Effector memory CD8-positive, alpha-beta T cell (primary cell): ENCODE data around the gene ALDH5A1.
A peak's percentile ranks its signal among the peaks of the same experiment; 100 is the strongest.

Experiments
- ATAC-seq: fragments of 150-1000 bp; cut with Tn5 transposase; replicated peaks from 2 replicates; pipeline ENCODE4 v1.10.0; 2021; ENCODE audit warnings: mild to moderate bottlenecking, moderate library complexity
- DNase-seq, 3 experiments: peaks; one replicate each; pipeline ENCODE4 v3.0.0; 2021
- H3K27ac Mint-ChIP-seq, 2 donors: one replicate each; pipeline ENCODE4 v1.8.0; 2022; ENCODE audit warnings: mild to moderate bottlenecking in 2 of 2, mixed read lengths in 2 of 2, moderate library complexity in 2 of 2
- H3K27me3 Mint-ChIP-seq, 2 donors: one replicate each; pipeline ENCODE4 v1.8.0; 2022; ENCODE audit warnings: mixed read lengths in 2 of 2
- H3K36me3 Mint-ChIP-seq: one replicate; pipeline ENCODE4 v1.8.0; 2022; ENCODE audit warnings: mild to moderate bottlenecking, moderate library complexity, mixed read lengths; ENCODE audit not compliant: insufficient read depth
- H3K4me1 Mint-ChIP-seq, 2 donors: one replicate each; pipeline ENCODE4 v1.8.0; 2022; ENCODE audit warnings: low read depth in 2 of 2, mixed read lengths in 2 of 2
- H3K4me3 Mint-ChIP-seq, 2 donors: one replicate each; pipeline ENCODE4 v1.8.0; 2022; ENCODE audit warnings: mild to moderate bottlenecking in 2 of 2, mixed read lengths in 2 of 2, moderate library complexity in 2 of 2
- H3K9me3 Mint-ChIP-seq, 2 donors: one replicate each; pipeline ENCODE4 v1.8.0; 2022; ENCODE audit warnings: mixed read lengths in 2 of 2

The ALDH5A1 gene

GRCh38 chr6:24545183-24545582 is 50.4 kb downstream of the ALDH5A1 start:
- H3K36me3 Mint-ChIP-seq: no peaks in the 10 kb centered on the region
- H3K4me3 Mint-ChIP-seq: no peak overlapping the region
- H3K27me3 Mint-ChIP-seq: peaks cover 25 to 39% of the 10 kb centered on the region in 2 donors

GRCh38 chr6:24545691-24546090 is 50.9 kb downstream of the ALDH5A1 start:
- Mint-ChIP-seq H3K4me1 (peaks cover 0 to 2% of the 10 kb centered on the region in 2 donors), H3K36me3 (no peaks in the 10 kb centered on the region), H3K27ac (no peak overlapping the region), H3K4me3 (no peak overlapping the region), H3K27me3 (peaks cover 25 to 39% of the 10 kb centered on the region in 2 donors), H3K9me3 (no peaks in the 10 kb centered on the region)
- DNase-seq (no peak), ATAC-seq (no peak)

More at GRCh38 chr6:24545183-24545582, 50.4 kb downstream of the ALDH5A1 start:
- ATAC-seq (no peak), DNase-seq (no peak)
- H3K27ac Mint-ChIP-seq: no peak overlapping the region
- peaks cover 0 to 2% of the 10 kb centered on the region in 2 donors for H3K4me1 Mint-ChIP-seq
- H3K9me3 Mint-ChIP-seq: no peaks in the 10 kb centered on the region

GRCh38 chr6:24546439-24546838 is 51.7 kb downstream of the ALDH5A1 start:
- Mint-ChIP-seq H3K4me1 (peaks cover 0 to 2% of the 10 kb centered on the region in 2 donors), H3K27ac (no peak overlapping the region), H3K27me3 (peaks cover 25 to 39% of the 10 kb centered on the region in 2 donors), H3K4me3 (no peak overlapping the region), H3K9me3 (no peaks in the 10 kb centered on the region), H3K36me3 (no peaks in the 10 kb centered on the region)
- DNase-seq (no peak), ATAC-seq (no peak)

GRCh38 chr6:24547243-24547642 is 52.5 kb downstream of the ALDH5A1 start:
- H3K36me3 Mint-ChIP-seq: no peaks in the 10 kb centered on the region
- no peak overlapping the region for H3K4me3 Mint-ChIP-seq
- ATAC-seq (peak; percentile 83), DNase-seq (peak; percentile 5 to 15 (median 9))
- H3K27ac Mint-ChIP-seq: peak overlapping the region in 1 of 2 donors; percentile 49
- H3K27me3 Mint-ChIP-seq: peaks cover 25 to 39% of the 10 kb centered on the region in 2 donors
- no peaks in the 10 kb centered on the region for H3K9me3 Mint-ChIP-seq
- peaks cover 0 to 2% of the 10 kb centered on the region in 2 donors for H3K4me1 Mint-ChIP-seq

GRCh38 chr6:24549158-24549557 is 54.4 kb downstream of the ALDH5A1 start:
- Mint-ChIP-seq H3K4me3 (no peak overlapping the region), H3K27me3 (peaks cover 25 to 39% of the 10 kb centered on the region in 2 donors), H3K27ac (no peak overlapping the region), H3K9me3 (no peaks in the 10 kb centered on the region), H3K4me1 (peaks cover 0 to 2% of the 10 kb centered on the region in 2 donors), H3K36me3 (no peaks in the 10 kb centered on the region)
- ATAC-seq (no peak), DNase-seq (no peak)

GRCh38 chr6:24549674-24550353 is 55.0 kb downstream of the ALDH5A1 start:
- H3K27ac Mint-ChIP-seq: no peak overlapping the region
- H3K4me3 Mint-ChIP-seq: no peak overlapping the region
- peaks cover 0 to 2% of the 10 kb centered on the region in 2 donors for H3K4me1 Mint-ChIP-seq
- DNase-seq (no peak), ATAC-seq (no peak)
- H3K36me3 Mint-ChIP-seq: no peaks in the 10 kb centered on the region
- no peaks in the 10 kb centered on the region for H3K9me3 Mint-ChIP-seq
- peaks cover 25 to 34% of the 10 kb centered on the region in 2 donors for H3K27me3 Mint-ChIP-seq

- DNase-seq (no peak), ATAC-seq (no peak)
- Mint-ChIP-seq H3K4me3 (no peak overlapping the region), H3K9me3 (no peaks in the 10 kb centered on the region), H3K27ac (no peak overlapping the region), H3K4me1 (peaks cover 0 to 2% of the 10 kb centered on the region in 2 donors), H3K36me3 (no peaks in the 10 kb centered on the region), H3K27me3 (peaks cover 20 to 27% of the 10 kb centered on the region in 2 donors)
These were observed 56.4 kb downstream of the ALDH5A1 start for GRCh38 chr6:24551139-24551538.

GRCh38 chr6:24554474-24554873 is 59.7 kb downstream of the ALDH5A1 start:
- no peaks in the 10 kb centered on the region for H3K4me1 Mint-ChIP-seq
- no peak overlapping the region for H3K27ac Mint-ChIP-seq
- no peak overlapping the region for H3K4me3 Mint-ChIP-seq
- ATAC-seq (no peak), DNase-seq (no peak)
- peaks cover 7 to 10% of the 10 kb centered on the region in 2 donors for H3K27me3 Mint-ChIP-seq
- no peaks in the 10 kb centered on the region for H3K9me3 Mint-ChIP-seq
- no peaks in the 10 kb centered on the region for H3K36me3 Mint-ChIP-seq

- no peaks in the 10 kb centered on the region for H3K9me3 Mint-ChIP-seq
- no peak for ATAC-seq
- no peak overlapping the region for H3K4me3 Mint-ChIP-seq
- H3K27me3 Mint-ChIP-seq: peaks cover 17 to 19% of the 10 kb centered on the region in 2 donors
- H3K36me3 Mint-ChIP-seq: no peaks in the 10 kb centered on the region
- no peak overlapping the region for H3K27ac Mint-ChIP-seq
- no peak for DNase-seq
- H3K4me1 Mint-ChIP-seq: no peaks in the 10 kb centered on the region
These were observed 63.7 kb downstream of the ALDH5A1 start for GRCh38 chr6:24558516-24558915.

- no peaks in the 10 kb centered on the region for H3K4me1 Mint-ChIP-seq
- H3K9me3 Mint-ChIP-seq: no peaks in the 10 kb centered on the region
- DNase-seq (no peak), ATAC-seq (no peak)
- no peak overlapping the region for H3K4me3 Mint-ChIP-seq
- no peak overlapping the region for H3K27ac Mint-ChIP-seq
- peaks cover 14 to 19% of the 10 kb centered on the region in 2 donors for H3K27me3 Mint-ChIP-seq
- no peaks in the 10 kb centered on the region for H3K36me3 Mint-ChIP-seq
These were observed 69.3 kb downstream of the ALDH5A1 start for GRCh38 chr6:24564081-24564480.

GRCh38 chr6:24565196-24565595 is 70.4 kb downstream of the ALDH5A1 start:
- peaks cover 16 to 23% of the 10 kb centered on the region in 2 donors for H3K27me3 Mint-ChIP-seq
- no peak overlapping the region for H3K27ac Mint-ChIP-seq

GRCh38 chr6:24566020-24566767 is 71.4 kb downstream of the ALDH5A1 start:
- Mint-ChIP-seq H3K27ac (no peak overlapping the region), H3K4me1 (no peaks in the 10 kb centered on the region), H3K27me3 (peaks cover 8 to 19% of the 10 kb centered on the region in 2 donors), H3K9me3 (no peaks in the 10 kb centered on the region), H3K4me3 (no peak overlapping the region), H3K36me3 (no peaks in the 10 kb centered on the region)
- ATAC-seq (no peak), DNase-seq (no peak)

More at GRCh38 chr6:24565196-24565595, 70.4 kb downstream of the ALDH5A1 start:
- no peaks in the 10 kb centered on the region for H3K9me3 Mint-ChIP-seq
- no peaks in the 10 kb centered on the region for H3K4me1 Mint-ChIP-seq
- DNase-seq (no peak), ATAC-seq (no peak)
- no peak overlapping the region for H3K4me3 Mint-ChIP-seq
- no peaks in the 10 kb centered on the region for H3K36me3 Mint-ChIP-seq

GRCh38 chr6:24568683-24569082 is 73.9 kb downstream of the ALDH5A1 start:
- DNase-seq (no peak), ATAC-seq (no peak)
- H3K4me1 Mint-ChIP-seq: no peaks in the 10 kb centered on the region
- H3K27ac Mint-ChIP-seq: no peak overlapping the region
- H3K27me3 Mint-ChIP-seq: peaks cover 19 to 25% of the 10 kb centered on the region in 2 donors
- no peaks in the 10 kb centered on the region for H3K9me3 Mint-ChIP-seq
- H3K36me3 Mint-ChIP-seq: no peaks in the 10 kb centered on the region
- no peak overlapping the region for H3K4me3 Mint-ChIP-seq

GRCh38 chr6:24569811-24570210 is 75.0 kb downstream of the ALDH5A1 start:
- no peaks in the 10 kb centered on the region for H3K9me3 Mint-ChIP-seq
- no peak for DNase-seq
- H3K4me3 Mint-ChIP-seq: no peak overlapping the region
- no peak for ATAC-seq
- H3K36me3 Mint-ChIP-seq: no peaks in the 10 kb centered on the region
- no peak overlapping the region for H3K27ac Mint-ChIP-seq
- peaks cover 19% of the 10 kb centered on the region in 2 donors for H3K27me3 Mint-ChIP-seq
- H3K4me1 Mint-ChIP-seq: no peaks in the 10 kb centered on the region
